HepG2 (cell line): ENCODE data around the gene SFXN5. TPM values are rescaled to one million over a fixed set of nuclear protein-coding genes. Genes with fewer than 3 reads are reported as not detected.

Source experiments
- ATAC-seq: fragments of 200-7000 bp; cut with Tn5 transposase; 3 replicates; pipeline ENCODE4 v1.9.1; 2020; ENCODE audit warnings: mild to moderate bottlenecking, moderate library complexity
- BruUV-seq: library from RNA; stranded (reverse); fragments of 400-500 nt; replicated peaks from 2 replicates; lab custom pipeline; 2021; lab: Mats Ljungman, UMichigan
- CTCF ChIA-PET: fragments of 300-600 bp; formaldehyde crosslinking; extraction: SDS; loops from one replicate; lab custom pipeline; 2021; ENCODE audit warnings: low total read pairs, inconsistent platforms, low intra/inter-chr PET ratio; lab: Yijun Ruan, JAX
- POLR2A ChIA-PET: fragments of 350-600 bp; sonication (Branson Sonifier 250); formaldehyde crosslinking; loops from one replicate; lab custom pipeline; 2020; ENCODE audit warnings: antibody characterized with exemption, inconsistent platforms; lab: Yijun Ruan, JAX
- DNase-seq: peaks from one replicate; pipeline ENCODE4 v3.0.0-alpha.2; 2015; ENCODE audit warnings: low spot score
- FAIRE-seq: peaks from 3 replicates; lab custom pipeline; 2011; peaks lifted over from hg19 to GRCh38; lab: Jason Lieb, UNC
- H2AFZ ChIP-seq: one replicate; pipeline ENCODE4 v1.6.1; 2011; ENCODE audit warnings: low read length, inconsistent platforms
- H3K27ac ChIP-seq: fragments of 300-600 bp; 3 replicates; pipeline ENCODE4 v1.8.0; 2011; ENCODE audit warnings: mixed run types, mild to moderate bottlenecking, mixed read lengths, low read length, inconsistent platforms; ENCODE audit not compliant: insufficient read depth; ENCODE audit errors: extremely low read length
- H3K27me3 ChIP-seq, 2 experiments: fragments of 200-600 bp in 1 of 2; 2 replicates in 1 of 2; 3 replicates in 1 of 2; pipeline versions ENCODE4 v1.6.0 to v1.8.0; 2011; ENCODE audit warnings: low read length in 2 of 2, mild to moderate bottlenecking in 2 of 2, moderate library complexity in 2 of 2, inconsistent platforms in 1 of 2; ENCODE audit not compliant: insufficient read depth in 2 of 2, control insufficient read depth in 1 of 2
- H3K36me3 ChIP-seq, 2 experiments: fragments of 200-600 bp in 1 of 2; replicated peaks in 1 of 2; 2 replicates in 1 of 2; 3 replicates in 1 of 2; pipeline versions ENCODE4 v1.5.1 to v1.8.0; 2011; ENCODE audit warnings: low read length in 2 of 2, inconsistent platforms in 1 of 2; ENCODE audit not compliant: insufficient read depth in 2 of 2, control insufficient read depth in 1 of 2
- H3K4me1 ChIP-seq: 2 replicates; pipeline ENCODE4 v1.5.1; 2012; ENCODE audit warnings: low read length, inconsistent platforms; ENCODE audit not compliant: insufficient read depth
- H3K4me2 ChIP-seq: 2 replicates; pipeline ENCODE4 v1.6.0; 2011; ENCODE audit warnings: low read depth, low read length, inconsistent platforms
- H3K4me3 ChIP-seq, 3 experiments: fragments of 200-600 bp in 1 of 3; sonication (generic), shearing (Covaris generic) in 1 of 3; replicated peaks in 1 of 3; 2 replicates each; pipeline ENCODE4 v1.5.1; 2011 to 2016; ENCODE audit warnings: low read length in 3 of 3, inconsistent platforms in 2 of 3, low read depth in 2 of 3, mild to moderate bottlenecking in 2 of 3, control low read depth in 1 of 3, mixed read lengths in 1 of 3; ENCODE audit not compliant: insufficient read depth in 1 of 3
- H3K79me2 ChIP-seq: one replicate; pipeline ENCODE4 v1.6.1; 2011; ENCODE audit warnings: low read length, inconsistent platforms; ENCODE audit not compliant: insufficient read depth
- H3K9ac ChIP-seq: 2 replicates; pipeline ENCODE4 v1.6.0; 2011; ENCODE audit warnings: mild to moderate bottlenecking, low read depth, low read length, inconsistent platforms; ENCODE audit not compliant: insufficient read depth
- H3K9me3 ChIP-seq: 2 replicates; pipeline ENCODE4 v1.5.1; 2012; ENCODE audit warnings: mild to moderate bottlenecking, low read length
- H4K20me1 ChIP-seq: 2 replicates; pipeline ENCODE4 v1.6.0; 2011; ENCODE audit warnings: inconsistent platforms, mild to moderate bottlenecking, low read length, moderate library complexity; ENCODE audit not compliant: insufficient read depth
- NONO ChIP-seq, 2 experiments: fragments of 450-650 bp in 1 of 2; sonication (generic) in 1 of 2; formaldehyde crosslinking in 1 of 2; IDR thresholded peaks in 1 of 2; conservative IDR thresholded peaks in 1 of 2; 2 replicates each; pipeline versions ENCODE4 v1.6.1 to v1.8.0; 2017 to 2022; ENCODE audit warnings: mild to moderate bottlenecking in 1 of 2, missing genetic modification reagents in 1 of 2, moderate library complexity in 1 of 2
- PHF5A ChIP-seq: IDR thresholded peaks from one replicate; pipeline ENCODE4 v1.6.1; 2018; ENCODE audit warnings: low read depth, missing genetic modification reagents; ENCODE audit not compliant: unreplicated experiment
- ZNF530 ChIP-seq: sonication (generic); formaldehyde crosslinking; IDR thresholded peaks from 2 replicates; pipeline ENCODE4 v1.5.0; 2020; ENCODE audit warnings: low read depth, mild to moderate bottlenecking, missing genetic modification reagents
- ZNF709 ChIP-seq: sonication (generic); formaldehyde crosslinking; IDR thresholded peaks from 2 replicates; pipeline ENCODE4 v1.5.0; 2020; ENCODE audit warnings: mild to moderate bottlenecking, missing genetic modification reagents
- WGBS: methylation state at CpG from one replicate; pipeline ENCODE4 v1.1.6; 2017; ENCODE audit warnings: low lambda C conversion rate; 5-methylcytosine and 5-hydroxymethylcytosine counted together
- in situ Hi-C: cut with HindIII; loops from 2 replicates; pipeline ENCODE4 v1.10.0; 2017; ENCODE audit warnings: low pct_unique_long_range_greater_than_20kb; ENCODE audit not compliant: extremely low pct_ligation_motif_present
- intact Hi-C: fragments of 100-400 bp; cut with micrococcal nuclease; formaldehyde crosslinking; loops from one replicate; pipeline ENCODE4 v1.10.0; 2022; ENCODE audit not compliant: unreplicated experiment
- polyA plus RNA-seq, 8 experiments: library from polyadenylated mRNA; depleted of rRNA in 3 of 8; stranded (reverse) in 7 of 8; unstranded in 1 of 8; fragments of >200 nt; fragmentation: Illumina TruSeq in 4 of 8; extraction: Trizol in 4 of 8; gene quantifications; 2 replicates each; pipeline versions ENCODE4 v1.2.1 to v1.2.3, GENCODE V29; 2011 to 2016; ENCODE audit warnings: low read depth in 4 of 8, missing spikeins in 1 of 8, mixed read lengths in 1 of 8; ENCODE audit not compliant: insufficient read depth in 1 of 8
- total RNA-seq, 5 experiments: library from RNA; depleted of rRNA; stranded (reverse); fragments of >200 nt; fragmentation: Illumina TruSeq; extraction: Trizol; gene quantifications; 2 replicates each; pipeline ENCODE4 v1.2.3, GENCODE V29; 2016; ENCODE audit warnings: low read depth in 1 of 5

SFXN5 gene
- total and polyA plus RNA-seq, 2 of the 13 experiments (the other 11 are each of a cell fraction or from before 2014, with no cell fraction given), result 34.9 to 37.4 TPM

- TF ChIP-seq ZNF709 (CRISPR knock-in tag) (0 out of 2 replicates have a peak, but pooled peaks have one; percentile 21), NONO (IDR thresholded peaks at IDR 0.05) (no peak), NONO (CRISPR knock-in tag; conservative IDR thresholded peaks at IDR 0.05) (peak; percentile 53; the same call in 1 of the 2 replicates)
Measured at GRCh38 chr2:73080321-73081131, 9.0 kb upstream of the SFXN5 start (continued).

- peaks cover 24 to 34% of the 10 kb centered on the region in 2 experiments; a peak in 4 of 5 replicates for H3K36me3 ChIP-seq
- CTCF ChIA-PET, result no interaction called here
Measured at GRCh38 chr2:73079636-73080035, 8.1 kb upstream of the SFXN5 start.

More at GRCh38 chr2:73079636-73080035, 8.1 kb upstream of the SFXN5 start:
- 92% methylated on average over 9 of the region's 9 CpGs for WGBS
- Histone ChIP-seq H3K27ac (no peak overlapping the region), H3K9ac (no peak overlapping the region), H3K9me3 (no peaks in the 10 kb centered on the region), H3K4me2 (no peak overlapping the region), H3K79me2 (peaks cover 4% of the 10 kb centered on the region), H3K27me3 (no peaks in the 10 kb centered on the region), H4K20me1 (peaks cover 7% of the 10 kb centered on the region; the same call in 1 of the 2 replicates), H3K4me1 (peaks cover 6% of the 10 kb centered on the region; the same call in 1 of the 2 replicates), H3K4me3 (no peak overlapping the region), H2AFZ (no peak overlapping the region)
- no peak for TF ChIP-seq PHF5A (CRISPR knock-in tag)
- TF ChIP-seq ZNF530 (CRISPR knock-in tag), result no peak
- in situ Hi-C loops, result no loop called here
- ATAC-seq, result no peak
- intact Hi-C loops, result no loop called here
- POLR2A ChIA-PET, result no interaction called here
- FAIRE-seq, result no peak
- DNase-seq, result no peak
- no TSS peak for BruUV-seq
